Measurements from ENCODE around the gene KAZN.

Gene KAZN

DNA sequence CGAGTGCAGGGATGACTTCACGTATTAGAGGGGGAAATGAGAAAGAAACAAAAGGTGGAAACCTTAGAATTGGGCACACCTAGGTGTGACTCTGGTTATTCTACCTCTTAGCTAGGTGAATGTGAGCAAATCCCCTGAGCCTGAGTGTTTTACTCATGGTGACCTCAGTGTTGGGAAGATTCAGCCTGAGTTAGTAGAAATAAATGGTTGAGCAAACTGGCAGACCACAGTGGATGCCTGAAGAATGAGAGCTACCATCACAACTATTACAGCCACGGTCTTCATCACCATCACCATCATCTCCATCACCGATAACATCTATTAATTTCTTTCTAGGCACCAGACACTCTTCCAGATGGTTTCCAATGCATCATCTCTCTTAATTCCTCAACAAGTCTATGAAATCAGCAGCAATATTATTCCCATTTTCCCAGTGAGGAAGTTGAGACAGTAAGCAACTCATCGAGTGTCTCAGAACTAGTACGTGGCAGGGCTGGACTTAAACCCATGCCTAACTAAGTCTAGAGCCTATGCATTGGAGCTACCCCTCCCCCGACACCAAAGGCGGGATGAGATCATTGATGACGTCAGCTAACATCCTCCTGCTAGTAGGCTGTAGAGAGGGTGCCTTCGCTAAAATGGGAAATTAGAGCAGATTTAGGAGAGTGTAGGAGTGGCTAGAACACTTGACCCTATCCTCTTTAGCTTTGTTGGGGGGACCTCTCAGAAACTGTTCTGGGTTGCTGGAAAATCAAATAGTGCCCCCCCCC lies 7.9 kb upstream of the KAZN start:
- no peak for DNase-seq

DNA sequence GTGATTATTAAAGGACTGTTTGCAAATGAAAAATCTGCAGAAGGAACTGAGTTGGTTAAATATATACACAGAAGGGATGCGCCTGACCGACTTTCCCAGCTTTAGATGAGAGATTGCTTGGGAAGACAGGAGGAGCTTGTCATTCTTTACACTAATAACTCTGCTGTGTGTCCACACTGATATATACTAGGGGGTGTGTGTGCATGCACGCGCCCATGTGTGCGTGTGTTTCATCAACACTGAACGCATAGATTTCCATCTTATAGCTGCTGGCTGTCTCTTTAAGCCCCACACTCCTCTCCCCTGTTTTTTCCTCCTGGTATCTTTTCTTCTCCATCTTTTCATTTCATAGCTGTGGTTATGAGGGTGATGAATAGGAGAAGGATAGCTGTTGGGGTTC lies 6.9 kb upstream of the KAZN start:
- no peak for DNase-seq

DNA sequence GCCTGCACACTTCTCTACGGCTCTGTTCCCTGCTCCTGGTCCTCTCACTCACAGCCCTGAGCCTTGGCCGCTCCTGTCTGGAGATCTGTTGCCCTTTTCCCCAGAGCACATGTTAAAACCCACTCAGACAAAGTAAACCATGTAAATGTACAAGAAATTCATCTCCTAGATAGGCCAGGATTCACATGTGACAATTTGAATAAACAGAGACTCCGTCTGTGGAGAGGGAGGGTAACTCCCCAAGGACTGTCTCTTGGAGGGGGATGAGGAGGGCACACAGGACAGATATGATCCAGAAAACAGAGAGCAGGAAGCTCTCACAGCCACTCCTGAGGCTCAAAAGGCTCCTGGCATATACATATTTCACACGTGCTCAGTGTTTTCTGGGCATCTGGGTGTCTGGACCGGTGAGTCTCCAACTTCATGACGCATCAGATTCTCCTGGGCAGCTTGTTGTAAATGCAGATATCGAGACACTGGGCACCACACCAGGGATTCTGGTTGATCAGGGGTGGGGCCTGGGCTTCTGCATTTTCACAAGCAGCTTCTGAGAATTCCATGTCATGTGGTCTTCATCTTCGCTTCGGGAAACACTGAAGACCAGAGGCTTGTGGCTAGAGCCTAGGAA lies 6.4 kb upstream of the KAZN start:
- no peak for DNase-seq

DNA sequence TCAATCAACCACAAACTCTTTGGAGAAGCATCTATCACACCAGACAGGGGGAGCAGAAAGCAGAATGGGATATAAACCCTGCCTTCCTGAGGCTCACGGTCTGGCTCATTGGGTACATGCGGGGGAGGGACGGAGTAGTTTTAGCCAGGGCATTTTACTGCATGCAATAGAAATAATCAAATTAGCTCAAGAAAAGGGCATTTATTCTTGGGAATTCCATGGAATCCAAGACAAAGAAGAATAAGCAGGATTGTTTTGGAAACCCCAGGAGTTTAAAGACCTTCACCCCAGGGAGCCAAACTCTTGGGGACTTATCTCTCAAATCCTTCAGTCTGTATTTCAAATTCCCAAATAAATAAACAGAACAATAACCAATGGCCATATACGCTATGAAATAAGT lies 5.2 kb upstream of the KAZN start:
- DNase-seq = no peak

DNA sequence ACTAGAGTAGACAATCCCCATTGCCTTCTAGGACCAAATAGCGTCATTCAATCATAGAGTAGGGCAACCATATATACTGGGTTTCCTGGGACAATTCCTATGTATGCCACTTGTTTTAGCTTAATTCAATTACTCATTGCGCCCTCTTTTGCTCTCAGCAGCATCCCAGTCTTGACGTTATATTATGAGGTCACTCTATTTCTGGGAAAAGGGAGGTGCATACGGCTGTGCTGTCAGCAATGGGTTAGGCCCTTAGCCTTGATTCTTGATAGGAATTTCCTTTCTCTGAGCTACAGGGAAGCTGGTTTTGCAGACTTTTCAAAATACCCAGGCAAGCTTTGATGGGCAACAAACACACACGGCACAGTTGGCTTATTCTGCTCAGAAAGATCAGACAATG lies 4.4 kb upstream of the KAZN start:
- no peak for DNase-seq

DNA sequence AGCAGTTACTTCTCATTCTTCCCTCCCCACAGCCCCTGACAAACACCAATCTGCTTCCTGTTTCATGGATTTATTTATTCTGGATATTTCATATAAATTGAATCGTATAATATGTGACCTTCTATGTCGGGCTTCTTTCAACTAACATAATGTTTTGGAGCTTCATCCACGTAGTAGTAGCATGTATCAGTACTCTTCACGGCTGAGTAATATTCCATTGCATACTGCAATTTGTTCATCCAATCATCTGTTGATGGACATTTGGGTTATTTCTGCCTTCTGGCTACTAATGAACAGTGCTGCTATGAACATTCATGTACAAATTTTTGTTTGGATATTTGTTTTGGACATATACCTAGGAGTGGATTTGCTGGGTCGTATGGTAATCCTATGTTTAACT lies 1.9 kb upstream of the KAZN start:
- no peak for DNase-seq

DNA sequence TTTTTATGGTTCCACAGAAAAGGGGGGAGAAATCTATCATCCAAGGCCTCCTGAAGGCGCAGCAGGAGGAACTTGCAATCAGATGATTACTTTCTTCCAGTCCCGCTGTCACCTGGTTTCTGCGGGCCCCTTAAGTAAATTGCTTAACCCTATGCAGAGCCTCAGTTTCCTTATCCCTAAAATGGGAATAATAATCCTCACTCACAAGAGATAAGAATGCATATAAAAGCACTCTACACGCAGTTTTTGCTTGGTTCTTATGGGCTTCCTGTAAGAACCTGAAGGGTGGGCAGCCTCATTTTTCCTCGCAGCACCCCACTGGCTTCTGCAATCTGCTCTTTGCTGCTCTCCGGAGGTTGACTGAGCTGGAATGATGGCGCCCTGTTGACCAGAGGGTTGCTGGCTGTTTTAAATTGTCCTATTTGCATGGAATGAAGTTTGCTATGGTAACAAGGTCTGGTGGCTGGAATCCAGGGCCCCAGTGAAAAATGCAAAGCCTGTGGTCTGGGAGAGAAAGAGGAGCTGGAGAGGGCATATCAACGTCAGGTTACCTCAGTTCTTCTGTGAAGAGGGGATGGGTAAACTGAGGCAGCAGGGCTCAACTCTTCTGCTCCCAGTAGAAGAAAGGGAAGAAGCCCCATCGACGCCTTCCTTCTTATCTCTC lies 1.0 kb upstream of the KAZN start:
- DNase-seq = no peak

DNA sequence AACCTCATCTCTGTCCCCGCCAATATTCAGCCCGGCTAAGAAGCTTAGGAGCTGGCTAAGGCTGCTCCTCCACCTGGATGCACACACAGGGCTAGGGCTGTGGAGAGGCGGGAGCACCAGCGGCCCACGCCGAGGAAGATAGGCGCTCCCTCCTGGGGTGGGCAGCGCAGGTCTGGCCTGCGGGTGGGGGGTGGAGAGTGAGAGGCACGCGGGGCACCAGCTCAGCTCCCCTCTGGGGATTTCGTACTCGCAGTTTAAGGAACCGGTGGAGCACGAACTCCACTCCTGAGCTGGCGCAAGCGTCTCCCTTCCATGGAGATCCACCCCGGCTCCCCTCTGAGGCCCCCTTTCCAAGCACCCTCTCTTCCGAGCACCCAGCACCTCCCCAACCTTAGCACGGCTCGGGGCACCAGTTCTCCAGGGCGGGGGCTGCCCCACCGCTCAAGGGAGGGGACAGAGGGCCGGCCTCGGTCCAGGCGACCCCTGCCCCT lies 433 bp upstream of the KAZN start:
- no peak for DNase-seq

DNA sequence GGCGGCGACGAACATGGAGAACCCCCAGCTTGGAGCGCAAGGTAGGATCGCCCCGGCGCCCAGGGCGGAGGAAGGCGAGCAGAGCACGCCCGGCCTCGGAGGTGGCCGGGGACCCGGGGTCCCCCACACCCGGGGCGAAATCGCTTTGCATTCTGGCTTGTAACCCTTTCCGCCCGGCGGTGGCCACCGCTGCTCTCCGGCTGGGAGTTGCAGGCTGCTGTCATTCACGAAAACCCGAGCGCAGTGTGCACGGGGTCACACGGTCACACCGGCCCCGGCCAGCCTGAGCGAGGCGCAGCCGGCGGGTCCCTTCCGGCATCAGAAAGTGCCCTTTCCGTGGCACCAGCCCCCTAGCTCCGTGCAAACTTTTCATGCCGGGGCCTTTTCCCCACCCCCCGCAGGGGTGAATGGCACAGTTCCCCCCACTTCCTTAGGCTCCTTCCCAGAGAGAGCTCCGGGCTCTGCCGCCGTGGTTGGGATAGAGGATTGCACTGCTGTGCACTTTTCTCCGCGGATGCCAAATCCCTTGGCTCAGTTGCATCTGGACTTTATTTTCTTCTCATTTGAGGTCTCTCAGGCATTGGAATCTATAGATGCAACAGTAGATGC lies 802 bp downstream of the KAZN start:
- DNase-seq = no peak

DNA sequence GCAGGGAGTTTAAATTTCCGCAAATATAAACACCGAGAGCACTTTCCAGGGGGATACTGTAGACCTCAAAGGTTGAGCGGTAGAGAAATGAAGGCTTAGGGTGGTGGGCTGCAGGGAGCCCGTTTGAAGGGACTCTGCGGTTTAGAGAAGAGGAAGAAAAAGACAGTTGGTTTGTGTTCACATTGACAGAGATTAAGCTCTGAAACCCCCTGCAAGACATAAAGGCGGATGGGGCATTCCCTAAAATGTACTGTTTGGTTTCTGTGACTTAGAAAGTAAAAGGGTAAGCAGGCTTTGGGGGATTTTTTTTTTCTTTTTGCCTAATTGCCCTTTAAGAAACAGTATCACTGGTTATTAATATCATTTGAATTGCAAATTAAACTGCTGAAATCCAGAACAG lies 1.3 kb downstream of the KAZN start:
- DNase-seq = no peak

DNA sequence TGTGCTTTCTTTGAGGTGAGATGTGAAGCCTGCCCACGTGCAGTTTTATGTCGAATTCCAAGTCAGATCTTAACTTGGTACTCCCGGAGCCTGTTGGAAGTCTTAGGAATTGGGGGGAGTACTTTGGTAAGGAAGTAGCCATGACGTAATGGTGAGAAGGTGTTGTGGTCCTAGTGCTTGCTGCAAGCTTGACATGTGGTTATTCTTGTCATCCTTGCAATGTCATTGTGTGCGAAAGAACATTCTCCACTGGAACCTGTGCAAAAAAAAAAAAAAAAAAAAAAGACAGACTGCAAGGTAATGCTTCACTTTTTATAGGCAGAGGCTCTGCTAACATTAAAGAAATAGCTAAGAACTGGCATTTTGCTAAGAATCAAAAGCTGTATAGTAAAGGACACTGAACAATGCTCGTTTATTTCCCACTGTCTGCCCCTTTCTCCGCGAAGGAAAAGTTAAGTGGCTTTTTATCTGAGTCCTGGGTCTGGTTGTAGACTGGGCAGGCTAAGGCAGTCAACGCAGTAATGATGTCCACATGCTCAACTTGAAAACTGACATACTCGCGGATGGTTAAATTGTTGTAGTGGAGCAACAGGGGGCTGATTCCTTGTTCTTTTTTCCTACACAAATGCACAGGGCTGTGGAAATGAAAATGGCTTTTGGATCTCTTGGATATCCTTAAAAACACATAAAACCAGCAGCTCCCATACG lies 2.1 kb downstream of the KAZN start:
- no peak for DNase-seq

DNA sequence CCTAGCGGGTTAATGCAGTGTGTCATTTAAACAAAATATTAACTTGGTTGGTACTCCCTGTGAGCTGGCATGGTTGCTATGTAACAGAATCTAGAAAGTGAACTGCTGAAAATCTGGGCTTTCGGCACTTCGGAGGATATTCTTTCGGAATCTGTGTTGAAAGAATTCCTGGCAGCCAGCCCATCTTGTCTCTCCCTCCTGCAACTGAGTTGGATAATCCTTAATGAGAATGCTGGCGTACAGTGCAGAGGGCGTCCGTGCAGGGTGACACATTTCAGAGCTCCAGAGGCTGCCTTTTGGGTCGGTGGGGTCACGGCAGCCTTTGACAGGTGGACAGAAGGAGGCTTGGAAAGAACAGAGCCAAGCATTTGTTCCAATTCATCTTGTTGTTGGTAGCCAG lies 3.7 kb downstream of the KAZN start:
- DNase-seq = no peak

DNA sequence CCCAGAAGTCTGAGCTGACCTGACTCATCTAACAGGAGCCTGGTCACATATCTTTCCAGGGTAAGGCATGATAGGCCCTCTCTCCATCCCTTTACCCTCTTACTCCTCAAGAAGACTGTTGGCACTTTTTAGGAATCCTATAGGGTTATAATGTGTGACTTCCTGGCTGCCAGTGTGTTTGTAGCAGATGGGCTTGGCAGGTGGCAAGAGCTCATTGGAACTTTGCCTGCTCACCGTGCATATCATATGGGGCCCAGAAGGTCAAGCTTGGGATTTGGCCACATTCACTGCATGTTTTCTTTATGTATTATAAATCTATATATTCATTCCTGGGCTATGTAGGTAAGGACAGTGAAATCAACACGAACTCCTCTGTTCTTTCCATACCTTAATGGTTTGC lies 5.2 kb downstream of the KAZN start:
- no peak for DNase-seq

DNA sequence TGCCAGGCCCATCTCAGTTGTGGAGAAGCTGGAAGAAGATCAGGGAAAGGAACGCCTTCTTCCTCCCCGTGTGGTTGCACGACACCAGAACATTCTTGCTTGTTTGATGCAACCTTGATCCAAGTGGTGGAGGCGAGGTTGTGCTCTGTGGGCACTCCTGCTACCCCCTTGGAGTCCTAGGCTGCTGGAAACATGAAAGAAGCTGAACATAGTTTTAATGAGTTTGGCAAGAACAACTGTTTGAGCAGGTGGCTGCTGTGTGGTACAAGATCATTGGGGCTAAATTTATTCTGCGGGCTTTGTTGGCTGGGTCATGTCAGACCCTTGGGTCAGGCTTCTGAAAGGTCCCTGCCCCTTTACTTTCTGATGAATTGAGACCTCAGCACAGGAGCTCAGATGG lies 5.9 kb downstream of the KAZN start:
- no peak for DNase-seq

DNA sequence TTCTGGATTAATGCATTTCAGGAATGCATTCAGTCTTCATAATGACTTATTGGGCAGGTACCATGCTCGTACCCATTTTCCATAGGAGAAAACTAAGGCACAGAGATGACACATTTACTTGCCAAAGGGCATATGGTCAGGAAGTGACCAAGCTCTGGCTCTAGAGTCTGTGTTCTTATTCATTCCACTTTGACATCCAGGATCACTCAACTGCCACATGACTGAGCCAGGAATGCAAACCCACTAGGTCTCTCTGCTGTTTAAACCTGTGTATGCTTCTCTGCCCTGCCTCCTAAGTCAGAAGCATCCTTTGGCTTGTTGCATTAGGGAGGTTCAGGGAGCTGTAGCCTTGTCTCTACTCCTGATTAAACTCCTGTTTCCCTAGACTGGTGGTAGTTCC lies 7.5 kb downstream of the KAZN start:
- no peak for DNase-seq

DNA sequence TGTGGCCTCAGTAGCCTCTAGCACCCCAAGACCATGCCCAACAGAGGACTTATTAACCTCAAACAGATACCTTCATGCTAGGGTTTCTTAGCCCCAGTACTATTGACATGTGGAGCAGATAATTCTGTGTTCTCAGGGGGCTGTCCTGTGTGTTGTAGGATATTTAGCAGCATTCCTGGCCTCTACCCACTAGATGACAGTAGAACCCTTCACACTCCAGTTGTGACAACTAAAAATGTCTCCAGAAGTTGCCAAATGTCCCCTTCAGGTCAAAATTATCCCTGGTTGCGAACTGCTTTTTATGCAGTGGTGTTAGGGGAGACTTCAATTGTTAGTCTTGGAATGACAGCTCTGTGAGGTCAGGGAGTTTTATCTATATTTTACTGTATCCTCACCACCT lies 8.1 kb downstream of the KAZN start:
- DNase-seq = no peak

DNA sequence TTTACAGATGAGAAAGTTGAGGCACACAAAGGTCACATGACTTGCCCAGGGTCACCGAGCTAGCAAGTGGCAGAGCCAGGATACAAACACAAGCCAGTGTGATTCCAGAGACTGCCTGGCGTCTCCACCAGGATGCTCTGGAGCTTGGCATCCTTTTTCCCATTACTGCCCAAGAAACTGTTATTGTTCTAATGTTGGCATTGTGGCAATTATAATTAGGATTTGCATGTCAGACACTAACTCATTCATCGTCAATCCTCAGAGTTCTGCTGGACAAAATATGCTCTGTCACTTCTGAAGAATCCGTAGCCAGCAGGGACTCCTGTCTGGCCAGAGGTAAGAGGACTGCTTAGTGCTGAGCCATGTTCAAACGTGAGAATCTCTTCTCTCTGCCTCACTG lies 8.8 kb downstream of the KAZN start:
- no peak for DNase-seq

DNA sequence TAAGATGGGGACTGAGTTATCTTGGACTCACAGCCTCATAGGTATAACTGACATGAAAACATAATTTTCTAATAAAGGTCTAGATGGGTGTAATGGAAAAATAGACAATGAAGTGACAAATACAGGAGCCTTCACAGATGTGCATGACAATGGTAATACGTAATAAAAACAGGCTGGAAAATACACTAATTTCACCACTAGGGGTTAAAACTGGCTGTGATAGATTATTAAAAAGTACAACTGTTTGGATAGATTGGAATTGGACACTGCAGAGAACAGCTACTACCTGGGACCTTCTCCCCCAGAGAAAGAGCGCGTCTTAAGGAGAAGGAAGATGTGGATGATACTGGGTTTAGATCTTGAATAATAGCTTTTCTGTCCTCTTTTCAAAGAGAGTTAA lies 9.8 kb downstream of the KAZN start:
- DNase-seq = no peak

DNA sequence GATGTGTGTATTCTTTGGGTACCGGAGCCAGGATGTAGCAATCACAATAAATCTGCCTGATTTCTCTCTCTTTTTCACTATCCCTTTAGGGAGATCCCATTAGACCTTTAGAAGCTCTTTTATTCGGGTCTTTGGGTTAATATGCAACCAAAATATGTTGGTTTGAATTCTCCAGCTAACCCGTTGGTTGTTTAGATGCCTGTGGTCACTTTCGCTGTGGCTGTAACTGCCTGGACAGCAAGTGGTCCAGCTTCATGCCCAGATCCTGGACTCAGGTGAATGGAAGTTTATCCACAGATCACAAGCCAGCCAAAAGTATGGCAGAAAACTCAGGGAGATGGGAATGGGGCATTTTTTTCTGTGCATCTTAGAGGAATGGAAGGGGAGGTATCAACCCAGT lies 12.3 kb downstream of the KAZN start:
- DNase-seq = no peak

DNA sequence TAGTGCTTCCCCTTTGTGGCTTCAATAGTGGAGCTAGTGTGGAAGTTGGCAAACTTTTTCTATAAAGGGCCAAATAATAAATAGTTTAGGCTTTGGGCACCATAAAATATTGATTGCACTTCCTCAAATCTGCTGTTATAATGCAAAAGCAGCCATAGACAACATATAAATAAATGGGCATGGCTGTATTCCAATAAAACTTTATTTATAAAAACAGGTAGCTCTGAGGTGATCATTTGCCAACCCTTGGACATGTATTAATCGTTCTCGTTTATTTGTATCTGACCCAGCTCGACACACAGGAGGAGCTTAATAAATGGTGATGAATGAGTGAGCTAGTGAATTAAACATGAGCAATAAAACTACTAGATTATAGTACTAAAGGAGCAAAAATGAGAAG lies 13.3 kb downstream of the KAZN start:
- no peak for DNase-seq

DNA sequence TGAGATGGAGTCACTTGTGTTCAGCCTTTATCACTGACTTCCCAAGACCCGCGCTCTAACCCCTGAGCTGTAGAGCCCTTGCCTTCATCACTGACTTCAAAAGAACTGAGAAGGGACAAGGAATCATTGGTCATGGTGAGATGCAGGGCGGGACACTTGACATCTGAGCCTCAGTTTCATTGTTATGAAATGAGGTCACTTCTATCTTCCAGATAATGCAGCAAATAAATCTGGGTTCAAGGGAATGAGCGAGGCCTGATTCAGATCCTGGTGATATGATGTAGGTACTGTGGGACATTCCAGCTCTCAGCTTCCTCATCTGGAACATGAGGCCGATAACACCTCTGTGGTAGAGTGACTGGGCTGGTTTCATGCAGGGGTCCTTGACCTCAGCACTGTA lies 13.8 kb downstream of the KAZN start:
- no peak for DNase-seq

DNA sequence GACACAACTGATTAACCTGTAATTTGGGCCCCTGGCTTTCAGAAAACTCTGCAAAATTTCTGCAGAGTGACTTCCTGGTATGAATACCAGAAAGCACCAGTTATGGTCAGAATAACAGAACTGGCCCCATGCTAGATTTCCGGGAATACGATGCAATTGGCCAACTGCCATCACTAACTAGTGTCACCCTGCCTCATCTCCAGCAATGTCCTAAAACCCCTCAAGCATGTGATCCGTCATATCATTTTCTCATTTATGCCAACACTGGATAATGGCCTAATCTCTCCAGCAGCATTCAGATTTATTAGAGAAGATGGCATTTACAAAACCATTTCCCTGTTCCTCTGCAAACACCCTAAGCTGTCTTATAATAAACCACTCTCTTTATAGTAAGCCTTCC lies 15.4 kb downstream of the KAZN start:
- no peak for DNase-seq

DNA sequence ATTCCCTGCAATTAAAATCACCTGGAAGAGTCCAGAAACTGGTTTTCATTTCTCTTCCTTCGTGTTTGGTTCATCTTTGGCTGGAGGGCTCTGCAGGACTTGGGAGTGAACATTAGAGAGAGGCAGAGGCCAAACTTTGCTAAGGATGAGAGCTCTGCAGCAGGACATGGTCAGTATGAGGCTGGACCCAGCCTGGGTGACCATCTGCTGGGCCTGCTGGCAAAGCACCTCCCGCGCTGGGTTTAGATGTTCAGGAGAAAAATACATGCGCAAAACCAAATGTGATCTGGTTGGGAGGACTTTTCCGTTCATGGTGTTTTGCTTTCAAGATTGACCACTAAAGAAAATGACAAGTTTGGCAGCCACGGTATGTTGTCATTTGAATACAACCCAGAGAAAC lies 15.9 kb downstream of the KAZN start:
- DNase-seq = no peak

Measured in stimulated activated CD4-positive, alpha-beta T cell treated with anti-CD3 and anti-CD28 coated beads, Interleukin-4, amount 100 ng/mL, for 4 hours (primary cell).